Panc1 (cell line): Measurements from ENCODE around the gene MLH3. TPM values are rescaled to one million over a fixed set of nuclear protein-coding genes. Genes with fewer than 3 reads are reported as not detected.
"Not testable (repeated sequence)": the region's sequence is repeated elsewhere in the genome, so short reads cannot be mapped to it uniquely, and the experiment has no call there.

Source experiments
- ATAC-seq: fragments of 200-7000 bp; cut with Tn5 transposase; 2 replicates; pipeline ENCODE4 v1.9.1; 2020; ENCODE audit warnings: mild to moderate bottlenecking, moderate library complexity
- BruUV-seq: library from RNA; stranded (reverse); fragments of 400-500 nt; replicated peaks from 2 replicates; lab custom pipeline; 2021; lab: Mats Ljungman, UMichigan
- CTCF ChIA-PET: fragments of 300-600 bp; sonication (Branson Sonifier 250); formaldehyde crosslinking; loops from one replicate; lab custom pipeline; 2022; ENCODE audit warnings: antibody characterized with exemption; lab: Charles Lee
- POLR2A ChIA-PET: fragments of 300-600 bp; sonication (Branson Sonifier 250); formaldehyde crosslinking; loops from one replicate; lab custom pipeline; 2022; ENCODE audit warnings: antibody characterized with exemption; lab: Charles Lee
- DNase-seq: peaks from one replicate; pipeline ENCODE4 v3.0.0-alpha.2; 2010; ENCODE audit warnings: low read depth, low spot score
- H3K27ac ChIP-seq: 2 replicates; pipeline ENCODE4 v1.5.1; 2011; ENCODE audit warnings: mild to moderate bottlenecking, low read length, inconsistent platforms
- H3K27me3 ChIP-seq: fragments of 200-500 bp; sonication (Bioruptor generic); 2 replicates; pipeline ENCODE4 v1.6.0; 2014; ENCODE audit warnings: low read length, inconsistent platforms; ENCODE audit not compliant: control insufficient read depth, insufficient read depth
- H3K36me3 ChIP-seq: fragments of 200-500 bp; sonication (Bioruptor generic); 2 replicates; pipeline ENCODE4 v1.5.1; 2014; ENCODE audit warnings: inconsistent platforms, mild to moderate bottlenecking, low read length, moderate library complexity; ENCODE audit not compliant: control insufficient read depth, insufficient read depth
- H3K4me1 ChIP-seq: 2 replicates; pipeline ENCODE4 v1.5.1; 2011; ENCODE audit warnings: inconsistent platforms, mild to moderate bottlenecking, low read length, moderate library complexity; ENCODE audit not compliant: control insufficient read depth, insufficient read depth
- H3K4me3 ChIP-seq, 2 experiments: 2 replicates each; pipeline ENCODE4 v1.5.1; 2011 to 2012; ENCODE audit warnings: low read depth in 2 of 2, low read length in 2 of 2, mild to moderate bottlenecking in 2 of 2, inconsistent platforms in 1 of 2, moderate library complexity in 1 of 2
- H3K9me3 ChIP-seq: fragments of 200-500 bp; sonication (Bioruptor generic); 2 replicates; pipeline ENCODE4 v1.5.1; 2014; ENCODE audit warnings: low read depth, mild to moderate bottlenecking, inconsistent platforms, low read length, moderate library complexity; ENCODE audit not compliant: control insufficient read depth, insufficient read depth
- POLR2AphosphoS5 ChIP-seq: IDR thresholded peaks from 2 replicates; pipeline ENCODE4 v1.6.1; 2012; ENCODE audit warnings: mild to moderate bottlenecking, low read depth, low read length, moderate library complexity
- SIN3A ChIP-seq: IDR thresholded peaks from 2 replicates; pipeline ENCODE4 v1.6.1; 2012; ENCODE audit warnings: low read depth, mild to moderate bottlenecking, low read length, moderate library complexity, borderline replicate concordance; ENCODE audit not compliant: insufficient read depth
- TCF7L2 ChIP-seq: IDR thresholded peaks from 2 replicates; pipeline ENCODE4 v1.6.1; 2011; ENCODE audit warnings: mild to moderate bottlenecking, low read depth, low read length, inconsistent platforms
- in situ Hi-C: cut with HindIII; loops from 2 replicates; pipeline ENCODE4 v1.10.0; 2016; ENCODE audit warnings: low sequenced_read_pairs, low pct_unique_long_range_greater_than_20kb
- intact Hi-C: fragments of 100-400 bp; cut with micrococcal nuclease; formaldehyde crosslinking; loops from one replicate; pipeline ENCODE4 v1.10.0; 2022; ENCODE audit not compliant: unreplicated experiment
- total RNA-seq: library from RNA; stranded (reverse); gene quantifications from one replicate; pipeline ENCODE4 v1.2.1, GENCODE V29; 2021; ENCODE audit not compliant: unreplicated experiment
- TF ChIP-seq, protein P1 (sequence below), 2 experiments: IDR thresholded peaks; 2 replicates each; pipeline ENCODE4 v1.6.1; 2011 to 2012; ENCODE audit warnings: low read depth in 2 of 2, control low read depth in 1 of 2, low read length in 1 of 2, mild to moderate bottlenecking in 1 of 2, moderate library complexity in 1 of 2; ENCODE audit not compliant: insufficient read depth in 1 of 2
- TF ChIP-seq, protein P2 (sequence below): fragments of 450-650 bp; IDR thresholded peaks from 2 replicates; pipeline ENCODE4 v1.5.1; 2017; ENCODE audit warnings: mild to moderate bottlenecking

The MLH3 gene
- total RNA-seq, 1 experiment from 2014 or later, result 17.0 TPM

DNA sequence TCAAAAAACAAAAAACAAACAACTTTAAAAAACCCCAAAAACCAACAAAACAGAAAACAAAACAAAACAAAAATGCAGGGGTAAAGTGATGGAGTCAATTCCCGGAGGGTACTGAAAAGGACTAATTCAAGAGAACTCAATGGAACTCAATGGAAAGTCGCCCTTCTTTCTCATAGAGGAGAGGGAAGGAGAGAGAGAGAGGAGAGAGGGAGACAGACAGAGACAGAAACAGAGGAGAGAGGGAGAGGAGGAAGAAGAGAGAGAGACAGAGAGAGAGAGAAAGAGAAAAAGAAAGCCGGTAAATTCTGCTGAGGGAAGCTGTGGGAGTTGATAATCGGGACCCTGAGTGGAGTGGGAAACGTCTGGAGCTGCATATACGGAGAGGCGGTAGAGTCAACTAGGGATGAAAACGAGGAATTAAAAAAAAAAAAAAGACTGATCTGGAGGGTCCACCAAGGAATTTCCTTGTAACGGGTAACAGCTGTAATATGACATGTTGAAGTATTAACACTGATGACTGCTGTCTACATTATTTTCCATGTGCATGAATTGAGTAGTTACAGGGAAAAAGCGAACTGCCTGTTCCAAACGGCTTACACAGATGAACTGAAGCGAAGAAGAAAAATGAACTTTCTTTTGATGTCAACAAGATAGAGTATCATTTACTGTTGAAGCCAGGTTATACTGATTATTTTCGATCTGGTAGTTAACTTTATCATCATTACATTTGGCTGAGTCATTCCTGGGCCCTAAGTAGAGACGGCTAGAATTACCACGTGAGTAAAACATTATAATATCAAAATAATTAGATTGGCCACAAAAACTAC, 17.2 kb upstream of the MLH3 start:
- CTCF ChIA-PET, result no interaction called here
- Histone ChIP-seq H3K27me3 (no peaks in the 10 kb centered on the region), H3K4me1 (peaks cover 11% of the 10 kb centered on the region), H3K9me3 (no peaks in the 10 kb centered on the region), H3K4me3 (peak overlapping the region; percentile 64 to 72), H3K27ac (peak overlapping the region; percentile 99), H3K36me3 (no peaks in the 10 kb centered on the region; the same call in 1 of the 2 replicates)
- POLR2A ChIA-PET, result interaction anchor here (0.6 to 1.1 kb wide), 4 partner anchors 14 to 156 kb away, joined by 3 to 7 read pairs (median 6); no protein-coding TSS in a partner anchor
- TSS peak; percentile 94 for BruUV-seq
- intact Hi-C loops, result no loop called here
- peak; percentile 18 for ATAC-seq
- no peak for DNase-seq
- in situ Hi-C loops, result no loop called here
- TF ChIP-seq, protein P1, sequence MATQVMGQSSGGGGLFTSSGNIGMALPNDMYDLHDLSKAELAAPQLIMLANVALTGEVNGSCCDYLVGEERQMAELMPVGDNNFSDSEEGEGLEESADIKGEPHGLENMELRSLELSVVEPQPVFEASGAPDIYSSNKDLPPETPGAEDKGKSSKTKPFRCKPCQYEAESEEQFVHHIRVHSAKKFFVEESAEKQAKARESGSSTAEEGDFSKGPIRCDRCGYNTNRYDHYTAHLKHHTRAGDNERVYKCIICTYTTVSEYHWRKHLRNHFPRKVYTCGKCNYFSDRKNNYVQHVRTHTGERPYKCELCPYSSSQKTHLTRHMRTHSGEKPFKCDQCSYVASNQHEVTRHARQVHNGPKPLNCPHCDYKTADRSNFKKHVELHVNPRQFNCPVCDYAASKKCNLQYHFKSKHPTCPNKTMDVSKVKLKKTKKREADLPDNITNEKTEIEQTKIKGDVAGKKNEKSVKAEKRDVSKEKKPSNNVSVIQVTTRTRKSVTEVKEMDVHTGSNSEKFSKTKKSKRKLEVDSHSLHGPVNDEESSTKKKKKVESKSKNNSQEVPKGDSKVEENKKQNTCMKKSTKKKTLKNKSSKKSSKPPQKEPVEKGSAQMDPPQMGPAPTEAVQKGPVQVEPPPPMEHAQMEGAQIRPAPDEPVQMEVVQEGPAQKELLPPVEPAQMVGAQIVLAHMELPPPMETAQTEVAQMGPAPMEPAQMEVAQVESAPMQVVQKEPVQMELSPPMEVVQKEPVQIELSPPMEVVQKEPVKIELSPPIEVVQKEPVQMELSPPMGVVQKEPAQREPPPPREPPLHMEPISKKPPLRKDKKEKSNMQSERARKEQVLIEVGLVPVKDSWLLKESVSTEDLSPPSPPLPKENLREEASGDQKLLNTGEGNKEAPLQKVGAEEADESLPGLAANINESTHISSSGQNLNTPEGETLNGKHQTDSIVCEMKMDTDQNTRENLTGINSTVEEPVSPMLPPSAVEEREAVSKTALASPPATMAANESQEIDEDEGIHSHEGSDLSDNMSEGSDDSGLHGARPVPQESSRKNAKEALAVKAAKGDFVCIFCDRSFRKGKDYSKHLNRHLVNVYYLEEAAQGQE (IDR thresholded peaks at IDR 0.05; ENCODE audit: insufficient read depth in 1 of 2, low read depth in 2 of 2, low read length in 1 of 2), result no peak
- TF ChIP-seq SIN3A (no peak), POLR2AphosphoS5 (no peak), TCF7L2 (no peak)
- TF ChIP-seq, protein P2, sequence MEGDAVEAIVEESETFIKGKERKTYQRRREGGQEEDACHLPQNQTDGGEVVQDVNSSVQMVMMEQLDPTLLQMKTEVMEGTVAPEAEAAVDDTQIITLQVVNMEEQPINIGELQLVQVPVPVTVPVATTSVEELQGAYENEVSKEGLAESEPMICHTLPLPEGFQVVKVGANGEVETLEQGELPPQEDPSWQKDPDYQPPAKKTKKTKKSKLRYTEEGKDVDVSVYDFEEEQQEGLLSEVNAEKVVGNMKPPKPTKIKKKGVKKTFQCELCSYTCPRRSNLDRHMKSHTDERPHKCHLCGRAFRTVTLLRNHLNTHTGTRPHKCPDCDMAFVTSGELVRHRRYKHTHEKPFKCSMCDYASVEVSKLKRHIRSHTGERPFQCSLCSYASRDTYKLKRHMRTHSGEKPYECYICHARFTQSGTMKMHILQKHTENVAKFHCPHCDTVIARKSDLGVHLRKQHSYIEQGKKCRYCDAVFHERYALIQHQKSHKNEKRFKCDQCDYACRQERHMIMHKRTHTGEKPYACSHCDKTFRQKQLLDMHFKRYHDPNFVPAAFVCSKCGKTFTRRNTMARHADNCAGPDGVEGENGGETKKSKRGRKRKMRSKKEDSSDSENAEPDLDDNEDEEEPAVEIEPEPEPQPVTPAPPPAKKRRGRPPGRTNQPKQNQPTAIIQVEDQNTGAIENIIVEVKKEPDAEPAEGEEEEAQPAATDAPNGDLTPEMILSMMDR, result no peak

DNA sequence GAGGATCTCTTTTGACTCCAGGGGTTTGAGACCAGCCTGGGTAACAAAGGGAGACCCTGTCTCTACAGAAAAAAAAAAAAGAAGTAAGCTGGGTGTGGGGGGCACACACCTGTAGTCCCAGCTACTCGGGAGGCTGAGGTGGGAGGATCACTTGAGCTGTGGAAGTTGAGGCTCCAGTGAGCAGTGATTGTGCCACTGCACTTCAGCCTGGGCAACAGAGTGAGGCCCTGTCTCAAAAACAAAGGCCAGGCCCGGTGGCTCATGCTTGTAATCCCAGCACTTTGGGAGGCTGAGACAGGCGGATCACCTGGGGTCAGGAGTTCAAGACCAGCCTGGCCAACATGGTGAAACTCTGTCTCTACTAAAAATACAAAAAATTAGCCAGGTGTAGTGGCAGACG, 16.5 kb upstream of the MLH3 start:
- intact Hi-C loops, result not testable (repeated sequence)
- Histone ChIP-seq H3K4me3 (peak overlapping the region; percentile 64 to 72), H3K27ac (peak overlapping the region; percentile 99)

DNA sequence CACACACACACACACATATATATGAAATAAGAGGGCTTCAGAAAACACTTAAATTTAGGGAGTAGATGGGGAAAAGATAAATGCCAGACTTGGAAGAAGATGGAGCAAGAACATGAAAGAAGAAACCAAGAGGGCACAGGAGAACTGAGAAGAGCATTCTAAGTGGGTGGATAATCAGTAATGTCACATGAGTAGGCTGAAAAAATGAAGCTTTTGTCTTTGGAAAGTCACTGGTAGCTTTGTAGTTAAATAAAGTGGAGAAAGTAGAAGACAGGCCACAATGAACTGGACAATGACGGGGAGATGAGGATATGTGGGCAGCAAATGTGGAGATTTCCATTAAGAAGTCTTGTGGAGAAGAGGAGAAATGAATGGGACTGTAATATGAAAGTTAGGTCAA, 15.9 kb upstream of the MLH3 start:
- BruUV-seq, result no TSS peak
- ChIA-PET CTCF (no interaction called here), POLR2A (no interaction called here)
- no peak for TF ChIP-seq SIN3A
- no peak for TF ChIP-seq POLR2AphosphoS5
- TF ChIP-seq TCF7L2, result no peak
- TF ChIP-seq, protein P1 (IDR thresholded peaks at IDR 0.05; ENCODE audit: insufficient read depth in 1 of 2, low read depth in 2 of 2, low read length in 1 of 2), result no peak
- TF ChIP-seq, protein P2, result no peak
- DNase-seq, result no peak
- H3K4me1 ChIP-seq, result peaks cover 17% of the 10 kb centered on the region
- H3K4me3 ChIP-seq, result peak overlapping the region in 1 of 2 experiments; percentile 72; a peak in 1 of 4 replicates
- no peaks in the 10 kb centered on the region for H3K9me3 ChIP-seq
- in situ Hi-C loops (no loop called here), intact Hi-C loops (no loop called here)
- peak overlapping the region; percentile 99; the same call in 1 of the 2 replicates for H3K27ac ChIP-seq
- H3K27me3 ChIP-seq, result no peaks in the 10 kb centered on the region
- no peak for ATAC-seq
- no peaks in the 10 kb centered on the region; the same call in 1 of the 2 replicates for H3K36me3 ChIP-seq

More for the DNA sequence above, 16.5 kb upstream of the MLH3 start:
- BruUV-seq, CTCF ChIA-PET, H3K9me3 ChIP-seq, in situ Hi-C loops, H3K27me3 ChIP-seq, DNase-seq, H3K36me3 ChIP-seq, ATAC-seq: not testable (repeated sequence)
- POLR2A ChIA-PET, result interaction anchor here (0.6 to 0.7 kb wide), 2 partner anchors 17 to 157 kb away, joined by 4 to 7 read pairs; no protein-coding TSS in a partner anchor
- peaks cover 14% of the 10 kb centered on the region for H3K4me1 ChIP-seq
